DMS114 treated with DMSO at 0.1 percent for 48 hours (cell line): ENCODE data around the gene SMIM38.
"Not testable (repeated sequence)": the region's sequence is repeated elsewhere in the genome, so short reads cannot be mapped to it uniquely, and the experiment has no call there.

Experiments
- DNase-seq: peaks from one replicate; lab custom pipeline; 2025; ENCODE audit not compliant: unreplicated experiment; lab: John Stamatoyannopoulos, UW

SMIM38 gene

GRCh38 chr11:69121621-69122325 lies 34.0 kb upstream of the SMIM38 start:
- no peak for DNase-seq

- no peak for DNase-seq
Observed at GRCh38 chr11:69122326-69122629, 33.5 kb upstream of the SMIM38 start.

GRCh38 chr11:69122630-69123431 lies 32.9 kb upstream of the SMIM38 start:
- DNase-seq = no peak

GRCh38 chr11:69123593-69124545 lies 31.9 kb upstream of the SMIM38 start:
- DNase-seq = no peak

- no peak for DNase-seq
Observed at GRCh38 chr11:69125861-69126260, 29.9 kb upstream of the SMIM38 start.

GRCh38 chr11:69126286-69126685 lies 29.4 kb upstream of the SMIM38 start:
- no peak for DNase-seq

- DNase-seq = no peak
Observed at GRCh38 chr11:69127081-69127850, 28.5 kb upstream of the SMIM38 start.

GRCh38 chr11:69127884-69128283 lies 27.9 kb upstream of the SMIM38 start:
- DNase-seq = no peak

- no peak for DNase-seq
Observed at GRCh38 chr11:69129053-69129452, 26.7 kb upstream of the SMIM38 start.

- DNase-seq = no peak
Observed at GRCh38 chr11:69129647-69130046, 26.1 kb upstream of the SMIM38 start.

GRCh38 chr11:69130654-69131053 lies 25.1 kb upstream of the SMIM38 start:
- no peak for DNase-seq

- DNase-seq = no peak
Observed at GRCh38 chr11:69131121-69131566, 24.6 kb upstream of the SMIM38 start.

- peak; percentile 86 for DNase-seq
Observed at GRCh38 chr11:69131644-69132300, 24.0 kb upstream of the SMIM38 start.

GRCh38 chr11:69132301-69132670 lies 23.4 kb upstream of the SMIM38 start:
- no peak for DNase-seq

- DNase-seq = no peak
Observed at GRCh38 chr11:69133251-69133650, 22.5 kb upstream of the SMIM38 start.

GRCh38 chr11:69134182-69134581 lies 21.6 kb upstream of the SMIM38 start:
- not testable (repeated sequence) for DNase-seq

- no peak for DNase-seq
Observed at GRCh38 chr11:69134957-69135356, 20.8 kb upstream of the SMIM38 start.

- no peak for DNase-seq
Observed at GRCh38 chr11:69135420-69136363, 20.0 kb upstream of the SMIM38 start.

- no peak for DNase-seq
Observed at GRCh38 chr11:69136471-69136870, 19.3 kb upstream of the SMIM38 start.
